ENCODE results near the gene RALA. TPM values are rescaled to one million over a fixed set of nuclear protein-coding genes. Genes with fewer than 3 reads are reported as not detected.

RALA gene
- total RNA-seq, 1 donor from 2014 or later = 79.2 TPM

- no peak for TF ChIP-seq CTCF (IDR thresholded peaks at IDR 0.05; ENCODE audit: insufficient read depth, low read length, poor library complexity, severe bottlenecking)
- H3K36me3 ChIP-seq (ENCODE audit: control insufficient read depth, insufficient read depth, low read length) = no peaks in the 10 kb centered on the region
- no peak overlapping the region for H3K4me3 ChIP-seq (ENCODE audit: low read depth, low read length)
Observed at GRCh38 chr7:39583539-39583938, 39.8 kb upstream of the RALA start.

GRCh38 chr7:39587393-39587792, 36.0 kb upstream of the RALA start:
- no peak overlapping the region for H3K4me3 ChIP-seq (ENCODE audit: low read depth, low read length)
- no peaks in the 10 kb centered on the region for H3K27me3 ChIP-seq (ENCODE audit: control insufficient read depth, insufficient read depth, low read length)
- no peak for TF ChIP-seq CTCF (IDR thresholded peaks at IDR 0.05; ENCODE audit: insufficient read depth, low read length, poor library complexity, severe bottlenecking)
- no peaks in the 10 kb centered on the region for H3K36me3 ChIP-seq (ENCODE audit: control insufficient read depth, insufficient read depth, low read length)
- no peak for DNase-seq (ENCODE audit: low read depth)

More at GRCh38 chr7:39583539-39583938, 39.8 kb upstream of the RALA start:
- DNase-seq (ENCODE audit: low read depth) = no peak
- H3K27me3 ChIP-seq (ENCODE audit: control insufficient read depth, insufficient read depth, low read length) = no peaks in the 10 kb centered on the region

DNA sequence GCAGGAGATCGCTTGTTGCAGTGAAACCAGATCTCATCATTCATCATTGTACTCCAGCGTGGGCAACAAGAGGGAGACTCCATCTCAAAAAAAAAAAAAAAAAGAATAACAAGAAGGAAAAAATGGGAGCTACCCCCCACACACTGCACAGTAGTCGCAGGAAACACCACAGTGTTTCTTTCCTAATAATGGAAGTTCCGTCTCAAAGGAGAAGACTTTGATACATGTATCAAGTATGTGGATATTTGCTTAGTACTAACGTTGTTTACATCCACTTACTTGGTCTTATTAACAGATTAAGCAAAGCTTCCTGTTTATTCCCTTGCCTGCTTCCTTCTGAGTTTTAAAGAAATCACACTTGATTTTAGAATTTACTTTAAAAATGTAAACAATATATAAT, 35.0 kb upstream of the RALA start:
- Histone ChIP-seq H3K4me3 (ENCODE audit: low read depth, low read length) (no peak overlapping the region), H3K36me3 (ENCODE audit: control insufficient read depth, insufficient read depth, low read length) (no peaks in the 10 kb centered on the region), H3K27me3 (ENCODE audit: control insufficient read depth, insufficient read depth, low read length) (no peaks in the 10 kb centered on the region)
- TF ChIP-seq CTCF (IDR thresholded peaks at IDR 0.05; ENCODE audit: insufficient read depth, low read length, poor library complexity, severe bottlenecking) = no peak
- no peak for DNase-seq (ENCODE audit: low read depth)

DNA sequence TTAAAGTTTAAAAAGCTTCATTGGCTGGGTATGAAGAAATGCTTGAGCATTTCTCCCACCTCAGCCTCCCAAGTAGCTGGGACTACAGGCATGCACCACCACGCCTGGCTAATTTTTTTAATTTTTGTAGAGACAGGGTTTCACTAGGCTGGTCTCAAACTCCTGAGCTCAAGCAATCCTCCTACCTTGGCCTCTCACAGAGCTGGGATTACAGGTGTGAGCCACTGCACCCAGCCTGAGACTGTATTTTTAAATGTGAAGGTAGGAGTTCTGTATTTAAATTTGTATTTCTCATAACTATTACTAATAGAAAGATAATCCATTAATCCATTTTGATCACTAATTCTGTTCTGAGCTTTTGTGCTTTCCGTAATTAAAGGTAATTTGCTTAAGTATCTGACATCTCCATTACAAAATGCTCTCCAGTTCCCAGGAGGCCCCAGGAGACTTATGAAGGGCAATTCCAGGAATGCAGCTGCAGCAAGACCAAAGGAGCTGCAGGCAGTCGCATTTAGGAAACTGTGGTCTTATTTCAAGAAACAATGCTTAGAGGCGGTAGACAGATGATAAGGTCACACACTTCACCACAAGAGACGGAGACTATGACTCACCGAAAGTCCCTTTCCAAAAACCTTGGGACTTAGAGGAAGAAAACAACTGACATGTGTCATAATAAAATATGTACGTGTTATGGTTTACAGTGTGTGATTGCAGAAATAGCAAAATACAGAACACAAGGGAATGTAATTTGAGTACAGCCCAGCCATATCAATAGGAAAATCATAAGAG, 33.9 kb upstream of the RALA start:
- peak; percentile 80 for DNase-seq (ENCODE audit: low read depth)
- Histone ChIP-seq H3K36me3 (ENCODE audit: control insufficient read depth, insufficient read depth, low read length) (no peaks in the 10 kb centered on the region), H3K4me3 (ENCODE audit: low read depth, low read length) (no peak overlapping the region), H3K27me3 (ENCODE audit: control insufficient read depth, insufficient read depth, low read length) (no peaks in the 10 kb centered on the region)
- TF ChIP-seq CTCF (IDR thresholded peaks at IDR 0.05; ENCODE audit: insufficient read depth, low read length, poor library complexity, severe bottlenecking) = no peak

GRCh38 chr7:39592586-39592985, 30.8 kb upstream of the RALA start:
- Histone ChIP-seq H3K36me3 (ENCODE audit: control insufficient read depth, insufficient read depth, low read length) (no peaks in the 10 kb centered on the region), H3K27me3 (ENCODE audit: control insufficient read depth, insufficient read depth, low read length) (no peaks in the 10 kb centered on the region), H3K4me3 (ENCODE audit: low read depth, low read length) (no peak overlapping the region)
- peak; percentile 73 for DNase-seq (ENCODE audit: low read depth)
- TF ChIP-seq CTCF (IDR thresholded peaks at IDR 0.05; ENCODE audit: insufficient read depth, low read length, poor library complexity, severe bottlenecking) = no peak
